HCT116 (cell line): ENCODE data around the gene ANXA3. TPM values are rescaled to one million over a fixed set of nuclear protein-coding genes. Genes with fewer than 3 reads are reported as not detected.

Experiments used
- ATAC-seq: fragments of 200-7000 bp; cut with Tn5 transposase; 2 replicates; pipeline ENCODE4 v1.9.1; 2020; ENCODE audit warnings: mild to moderate bottlenecking, moderate library complexity
- BruUV-seq: library from RNA; stranded (reverse); fragments of 400-500 nt; replicated peaks from 2 replicates; lab custom pipeline; 2021; lab: Mats Ljungman, UMichigan
- CTCF ChIA-PET: fragments of 300-600 bp; sonication (Branson Sonifier 250); formaldehyde crosslinking; loops from one replicate; lab custom pipeline; 2021; ENCODE audit warnings: antibody characterized with exemption; lab: Charles Lee
- POLR2A ChIA-PET: fragments of 300-600, 350-600 bp; sonication (Branson Sonifier 250); formaldehyde crosslinking; loops from one replicate; lab custom pipeline; 2021; ENCODE audit warnings: antibody characterized with exemption; lab: Charles Lee
- RAD21 ChIA-PET, 2 experiments: fragments of 300-600 bp; sonication (Branson Sonifier 250); formaldehyde crosslinking; loops; one replicate each; lab custom pipeline; 2023; ENCODE audit warnings: low total read pairs in 2 of 2; ENCODE audit not compliant: uncharacterized antibody in 2 of 2, unreplicated experiment in 2 of 2, low non-redundant PET in 1 of 2; lab: Charles Lee
- DNase-seq: peaks from one replicate; pipeline ENCODE4 v3.0.0-alpha.2; 2010; ENCODE audit warnings: low read depth, low spot score
- H2AFZ ChIP-seq: fragments of 200-600 bp; shearing (Covaris generic), sonication (generic); 2 replicates; pipeline ENCODE4 v1.6.1; 2017; ENCODE audit warnings: low read depth, mixed run types, mixed read lengths, antibody characterized with exemption, low read length; ENCODE audit not compliant: poor library complexity, severe bottlenecking
- H3K27ac ChIP-seq: 2 replicates; pipeline ENCODE4 v1.5.1; 2012; ENCODE audit warnings: low read depth, low read length
- H3K27me3 ChIP-seq: fragments of 200-600 bp; sonication (generic); 2 replicates; pipeline ENCODE4 v1.6.1; 2016; ENCODE audit warnings: mixed run types, low read length, mixed read lengths; ENCODE audit not compliant: insufficient read depth
- H3K36me3 ChIP-seq, 2 experiments: fragments of 200-500 bp in 1 of 2; fragments of 200-600 bp in 1 of 2; sonication (Bioruptor generic) in 1 of 2; sonication (generic) in 1 of 2; 2 replicates each; pipeline versions ENCODE4 v1.5.1 to v1.6.1; 2014 to 2016; ENCODE audit warnings: low read length in 2 of 2, inconsistent platforms in 1 of 2, mixed read lengths in 1 of 2, mixed run types in 1 of 2; ENCODE audit not compliant: insufficient read depth in 2 of 2, control insufficient read depth in 1 of 2
- H3K4me1 ChIP-seq, 2 experiments: fragments of 200-600 bp in 1 of 2; sonication (generic) in 1 of 2; 2 replicates each; pipeline versions ENCODE4 v1.5.1 to v1.6.1; 2012 to 2017; ENCODE audit warnings: low read length in 2 of 2, inconsistent platforms in 1 of 2, mild to moderate bottlenecking in 1 of 2, mixed read lengths in 1 of 2, mixed run types in 1 of 2, moderate library complexity in 1 of 2; ENCODE audit not compliant: insufficient read depth in 2 of 2, control insufficient read depth in 1 of 2
- H3K4me2 ChIP-seq: fragments of 200-600 bp; sonication (generic); 2 replicates; pipeline ENCODE4 v1.6.1; 2017; ENCODE audit warnings: mixed run types, low read length, mixed read lengths
- H3K4me3 ChIP-seq, 2 experiments: fragments of 200-600 bp in 1 of 2; sonication (generic) in 1 of 2; replicated peaks in 1 of 2; 2 replicates each; pipeline ENCODE4 v1.5.1; 2011 to 2016; ENCODE audit warnings: low read length in 2 of 2, control low read depth in 1 of 2, low read depth in 1 of 2, mild to moderate bottlenecking in 1 of 2, mixed read lengths in 1 of 2, mixed run types in 1 of 2
- H3K79me2 ChIP-seq: fragments of 200-600 bp; sonication (generic); 2 replicates; pipeline ENCODE4 v1.6.1; 2017; ENCODE audit warnings: mild to moderate bottlenecking, mixed run types, low read length, moderate library complexity, mixed read lengths; ENCODE audit not compliant: insufficient read depth
- H3K9ac ChIP-seq: fragments of 200-600 bp; sonication (generic); 2 replicates; pipeline ENCODE4 v1.6.1; 2016; ENCODE audit warnings: low read length, mixed read lengths
- H3K9me2 ChIP-seq: fragments of 200-600 bp; sonication (generic), shearing (Covaris generic); 2 replicates; pipeline ENCODE4 v1.6.1; 2017; ENCODE audit warnings: mixed run types, mild to moderate bottlenecking, moderate library complexity; ENCODE audit not compliant: insufficient read depth
- H3K9me3 ChIP-seq, 2 experiments: fragments of 200-500 bp in 1 of 2; fragments of 200-600 bp in 1 of 2; sonication (Bioruptor generic) in 1 of 2; sonication (generic) in 1 of 2; 2 replicates each; pipeline ENCODE4 v1.6.1; 2014 to 2017; ENCODE audit warnings: low read length in 2 of 2, mixed read lengths in 2 of 2, inconsistent platforms in 1 of 2, low read depth in 1 of 2, mild to moderate bottlenecking in 1 of 2, mixed run types in 1 of 2, moderate library complexity in 1 of 2; ENCODE audit not compliant: control insufficient read depth in 1 of 2, insufficient read depth in 1 of 2
- H4K20me1 ChIP-seq: fragments of 200-600 bp; sonication (generic), shearing (Covaris generic); 2 replicates; pipeline ENCODE4 v1.6.1; 2017; ENCODE audit warnings: mixed run types, mild to moderate bottlenecking, moderate library complexity; ENCODE audit not compliant: insufficient read depth
- CBX3 ChIP-seq: IDR thresholded peaks from 2 replicates; pipeline ENCODE4 v1.6.1; 2012; ENCODE audit warnings: low read depth
- CTCF ChIP-seq, 3 experiments: fragments of 200-600 bp in 1 of 3; sonication (generic) in 1 of 3; IDR thresholded peaks in 2 of 3; conservative IDR thresholded peaks in 1 of 3; 2 replicates each; pipeline ENCODE4 v1.5.1; 2012 to 2017; ENCODE audit warnings: low read depth in 2 of 3, low read length in 2 of 3, antibody characterized with exemption in 1 of 3, borderline replicate concordance in 1 of 3, control low read depth in 1 of 3, mild to moderate bottlenecking in 1 of 3, mixed read lengths in 1 of 3, mixed run types in 1 of 3, moderate library complexity in 1 of 3; ENCODE audit not compliant: insufficient read depth in 1 of 3
- EGR1 ChIP-seq: IDR thresholded peaks from 2 replicates; pipeline ENCODE4 v1.6.1; 2012; ENCODE audit warnings: low read depth
- EZH2 ChIP-seq: fragments of 200-600 bp; sonication (generic); IDR thresholded peaks from 2 replicates; pipeline ENCODE4 v1.6.1; 2017; ENCODE audit warnings: antibody characterized with exemption, mixed run types
- MAX ChIP-seq: IDR thresholded peaks from 2 replicates; pipeline ENCODE4 v1.6.1; 2012
- POLR2AphosphoS5 ChIP-seq: IDR thresholded peaks from 2 replicates; pipeline ENCODE4 v1.6.1; 2011; ENCODE audit warnings: mild to moderate bottlenecking, low read depth, low read length, moderate library complexity
- RAD21 ChIP-seq: IDR thresholded peaks from 2 replicates; pipeline ENCODE4 v1.6.1; 2012; ENCODE audit warnings: low read depth, mild to moderate bottlenecking
- SP1 ChIP-seq: IDR thresholded peaks from 2 replicates; pipeline ENCODE4 v1.6.1; 2012; ENCODE audit warnings: low read depth
- SRF ChIP-seq: IDR thresholded peaks from 2 replicates; pipeline ENCODE4 v1.6.1; 2012; ENCODE audit warnings: low read depth
- ZNF274 ChIP-seq: fragments of 200-500 bp; sonication (Bioruptor generic); IDR thresholded peaks from 2 replicates; pipeline ENCODE4 v1.6.1; 2014; ENCODE audit warnings: mild to moderate bottlenecking, low read depth, low read length, inconsistent platforms
- intact Hi-C: fragments of 100-400 bp; cut with micrococcal nuclease; formaldehyde crosslinking; loops from 2 replicates; pipeline ENCODE4 v1.10.0; 2022
- total RNA-seq: library from RNA; stranded (reverse); gene quantifications from one replicate; pipeline ENCODE4 v1.2.1, GENCODE V29; 2021; ENCODE audit not compliant: unreplicated experiment
- TF ChIP-seq, protein P1 (sequence below): IDR thresholded peaks from 2 replicates; pipeline ENCODE4 v1.6.1; 2012

ANXA3 gene
- total RNA-seq, 1 experiment from 2014 or later: 158 TPM

GRCh38 chr4:78642934-78643333, 91.4 kb downstream of the ANXA3 start (continued):
- TF ChIP-seq, protein P1, sequence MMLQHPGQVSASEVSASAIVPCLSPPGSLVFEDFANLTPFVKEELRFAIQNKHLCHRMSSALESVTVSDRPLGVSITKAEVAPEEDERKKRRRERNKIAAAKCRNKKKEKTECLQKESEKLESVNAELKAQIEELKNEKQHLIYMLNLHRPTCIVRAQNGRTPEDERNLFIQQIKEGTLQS: no peak

DNA sequence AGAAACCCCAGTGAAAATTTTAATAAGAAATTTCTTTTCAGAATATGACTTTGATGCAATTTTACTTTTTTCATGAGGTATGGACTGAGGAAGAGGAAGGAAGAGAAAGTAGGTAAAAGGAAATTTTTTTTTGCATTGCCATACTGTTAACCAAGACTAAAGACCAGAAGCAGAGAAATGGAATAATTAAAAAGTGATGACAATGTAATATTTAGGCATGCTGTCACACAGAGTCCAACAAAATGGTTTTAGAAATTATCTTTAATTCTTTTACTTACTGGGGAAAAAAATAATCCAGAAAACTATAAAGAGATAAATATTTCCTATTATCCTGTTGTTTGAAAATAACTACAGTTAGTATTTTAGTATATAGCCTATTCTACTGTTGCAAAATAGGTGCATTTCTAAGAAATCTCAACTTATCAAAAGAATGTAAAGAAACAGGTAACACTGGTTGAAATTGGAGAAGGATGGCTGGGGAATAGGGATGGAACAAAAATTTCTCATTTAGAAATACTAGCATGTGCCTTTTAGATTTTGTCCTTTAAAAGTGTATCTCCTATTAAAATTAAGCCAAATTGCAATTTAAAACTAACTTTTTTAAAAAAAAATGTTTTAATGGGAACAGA, 92.6 kb downstream of the ANXA3 start:
- H3K4me3 ChIP-seq: no peak overlapping the region
- no peak overlapping the region for H3K27ac ChIP-seq
- H3K27me3 ChIP-seq: no peaks in the 10 kb centered on the region
- no TSS peak for BruUV-seq
- intact Hi-C loops: loop anchor here (10.0 kb wide), 1 partner anchor 221 kb away; no protein-coding TSS in a partner anchor
- no peak for ATAC-seq
- ChIA-PET POLR2A (interaction anchor here (0.5 to 1.2 kb wide), 2 partner anchors 80 to 208 kb away, joined by 3 to 4 read pairs; no protein-coding TSS in a partner anchor), CTCF (interaction anchor here (0.6 to 1.5 kb wide), 7 partner anchors 8 to 220 kb away, joined by 3 to 5 read pairs (median 3); no protein-coding TSS in a partner anchor), RAD21 (no interaction called here)
- no peaks in the 10 kb centered on the region for H3K9me3 ChIP-seq
- DNase-seq: no peak
- H3K4me1 ChIP-seq: peaks cover 7 to 28% of the 10 kb centered on the region in 2 experiments
- no peaks in the 10 kb centered on the region for H4K20me1 ChIP-seq
- no peak overlapping the region for H3K9ac ChIP-seq
- H3K36me3 ChIP-seq: no peaks in the 10 kb centered on the region
- H2AFZ ChIP-seq: peak overlapping the region; percentile 87
- H3K79me2 ChIP-seq: no peaks in the 10 kb centered on the region
- TF ChIP-seq EZH2: no peak
- TF ChIP-seq SRF: no peak
- TF ChIP-seq ZNF274: no peak
- no peak for TF ChIP-seq POLR2AphosphoS5
- no peak for TF ChIP-seq RAD21
- TF ChIP-seq CBX3: no peak
- no peak for TF ChIP-seq SP1
- no peak for TF ChIP-seq MAX
- no peak for TF ChIP-seq EGR1
- no peak for TF ChIP-seq CTCF (IDR thresholded peaks at IDR 0.05 in 2 of 3, conservative IDR thresholded peaks at IDR 0.05 in 1 of 3; ENCODE audit: borderline replicate concordance in 1 of 3, insufficient read depth in 1 of 3, low read depth in 2 of 3, low read length in 2 of 3)
- no peaks in the 10 kb centered on the region for H3K9me2 ChIP-seq
- peak overlapping the region; percentile 40; the same call in 1 of the 2 replicates for H3K4me2 ChIP-seq
